GM12878 (cell line): ENCODE results near the gene SIGLECL1.

Experiments
- ASH2L ChIP-seq: fragments of 300-600, 200-600 bp; sonication (generic); IDR thresholded peaks from 2 replicates; pipeline ENCODE4 v1.6.1; 2017; ENCODE audit warnings: low read depth, mild to moderate bottlenecking, borderline replicate concordance
- E4F1 ChIP-seq: fragments of 450-650 bp; IDR thresholded peaks from 2 replicates; pipeline ENCODE4 v1.6.1; 2018; ENCODE audit warnings: borderline replicate concordance, mild to moderate bottlenecking; ENCODE audit not compliant: partially characterized antibody
- EZH2 ChIP-seq: IDR thresholded peaks from 2 replicates; pipeline ENCODE4 v1.6.1; 2012; ENCODE audit warnings: low read depth, mild to moderate bottlenecking, control low read depth, inconsistent platforms, low read length, borderline replicate concordance; ENCODE audit not compliant: control insufficient read depth
- FOS ChIP-seq: IDR thresholded peaks from 3 replicates; pipeline ENCODE4 v1.6.1; 2011; ENCODE audit warnings: borderline replicate concordance; ENCODE audit not compliant: insufficient read length; ENCODE audit errors: extremely low read depth
- NR2C1 ChIP-seq: fragments of 450-650 bp; IDR thresholded peaks from 2 replicates; pipeline ENCODE4 v1.6.1; 2017; ENCODE audit warnings: antibody characterized with exemption, mild to moderate bottlenecking, moderate library complexity
- PRDM15 ChIP-seq: fragments of 450-650 bp; formaldehyde crosslinking; IDR thresholded peaks from 2 replicates; pipeline ENCODE4 v1.4.0; 2020; ENCODE audit warnings: mild to moderate bottlenecking, moderate library complexity

DNA sequence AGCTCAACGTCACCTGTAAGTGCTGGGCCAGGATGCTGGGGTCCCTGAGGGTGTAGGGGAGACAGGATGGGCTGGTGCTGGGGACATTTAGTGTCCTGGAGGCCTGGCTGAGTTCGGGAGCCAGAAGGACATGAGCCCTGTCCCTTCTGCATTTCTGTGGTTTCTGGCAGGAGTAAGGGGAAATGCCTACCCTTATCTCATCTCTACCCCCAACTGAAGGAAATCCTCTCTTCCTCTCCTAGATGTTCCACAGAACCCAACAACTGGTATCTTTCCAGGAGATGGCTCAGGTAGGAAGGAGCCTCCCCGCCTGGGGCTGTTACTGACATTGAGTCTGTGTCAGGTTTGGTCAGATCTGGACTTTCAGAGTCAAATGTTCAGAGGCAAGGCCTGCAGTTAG lies 24.8 kb upstream of the SIGLECL1 start:
- TF ChIP-seq EZH2 (no peak), NR2C1 (no peak), PRDM15 (CRISPR knock-in tag) (no peak), FOS (no peak), ASH2L (no peak), E4F1 (no peak)
